GM23338 (cell line): ENCODE data around the gene ZNF492. TPM values are rescaled to one million over a fixed set of nuclear protein-coding genes. Genes with fewer than 3 reads are reported as not detected.

Experiments used
- ATAC-seq: fragments of 200-7000 bp; cut with Tn5 transposase; 3 replicates; pipeline ENCODE4 v1.9.1; 2020
- DNase-seq: peaks from one replicate; pipeline ENCODE4 v3.0.0-alpha.2; 2015; ENCODE audit warnings: low spot score
- H2AFZ ChIP-seq: fragments of 200-600 bp; sonication (generic); 2 replicates; pipeline ENCODE4 v1.8.0; 2016; ENCODE audit warnings: antibody characterized with exemption, mild to moderate bottlenecking, moderate library complexity
- H3F3A ChIP-seq: fragments of 200-600 bp; sonication (generic); replicated peaks from 2 replicates; pipeline ENCODE4 v1.8.0; 2017; ENCODE audit warnings: antibody characterized with exemption, mixed run types, low read depth
- H3K27ac ChIP-seq: fragments of 200-600 bp; sonication (generic); 2 replicates; pipeline ENCODE4 v1.6.1; 2016; ENCODE audit warnings: low read depth
- H3K27me3 ChIP-seq: fragments of 200-600 bp; sonication (generic); 2 replicates; pipeline ENCODE4 v1.8.0; 2016; ENCODE audit warnings: mild to moderate bottlenecking, mixed run types, moderate library complexity; ENCODE audit not compliant: insufficient read depth
- H3K36me3 ChIP-seq: fragments of 200-600 bp; sonication (generic); 2 replicates; pipeline ENCODE4 v1.8.0; 2016; ENCODE audit warnings: mild to moderate bottlenecking; ENCODE audit not compliant: insufficient read depth
- H3K4me1 ChIP-seq: fragments of 200-600 bp; sonication (generic); 2 replicates; pipeline ENCODE4 v1.8.0; 2016; ENCODE audit warnings: mild to moderate bottlenecking, moderate library complexity; ENCODE audit not compliant: insufficient read depth
- H3K4me2 ChIP-seq: fragments of 200-600 bp; sonication (generic); 2 replicates; pipeline ENCODE4 v1.7.1; 2017; ENCODE audit warnings: mixed run types
- H3K4me3 ChIP-seq: fragments of 200-600 bp; sonication (generic); 2 replicates; pipeline ENCODE4 v1.6.1; 2016; ENCODE audit warnings: mixed run types
- H3K79me2 ChIP-seq: fragments of 200-600 bp; sonication (generic); replicated peaks from 2 replicates; pipeline ENCODE4 v1.8.0; 2017; ENCODE audit warnings: mild to moderate bottlenecking; ENCODE audit not compliant: insufficient read depth
- H3K9me2 ChIP-seq: fragments of 200-600 bp; sonication (generic); 2 replicates; pipeline ENCODE4 v1.8.0; 2017; ENCODE audit not compliant: insufficient read depth
- H4K20me1 ChIP-seq: fragments of 200-600 bp; sonication (generic); replicated peaks from 2 replicates; pipeline ENCODE4 v1.8.0; 2017; ENCODE audit warnings: mild to moderate bottlenecking; ENCODE audit not compliant: insufficient read depth
- H3K27ac Mint-ChIP-seq: 2 replicates; pipeline ENCODE4 v1.8.0; 2020; ENCODE audit warnings: inconsistent platforms, mild to moderate bottlenecking, moderate library complexity, mixed read lengths
- H3K27me3 Mint-ChIP-seq: 3 replicates; pipeline ENCODE4 v1.8.0; 2022; ENCODE audit warnings: low read depth, mild to moderate bottlenecking, moderate library complexity, mixed read lengths, inconsistent platforms; ENCODE audit not compliant: insufficient read depth, poor library complexity
- H3K36me3 Mint-ChIP-seq: 3 replicates; pipeline ENCODE4 v1.8.0; 2021; ENCODE audit warnings: low read depth, mild to moderate bottlenecking, inconsistent platforms, moderate library complexity, mixed read lengths
- H3K4me1 Mint-ChIP-seq: 3 replicates; pipeline ENCODE4 v1.8.0; 2020; ENCODE audit warnings: mild to moderate bottlenecking, inconsistent platforms, mixed read lengths
- H3K4me3 Mint-ChIP-seq: 3 replicates; pipeline ENCODE4 v1.8.0; 2021; ENCODE audit warnings: moderate library complexity, mild to moderate bottlenecking, inconsistent platforms, mixed read lengths
- H3K9me3 Mint-ChIP-seq: 3 replicates; pipeline ENCODE4 v1.8.0; 2020; ENCODE audit warnings: moderate library complexity, mild to moderate bottlenecking, inconsistent platforms, mixed read lengths
- CTCF ChIP-seq, 2 experiments: fragments of 200-600 bp in 1 of 2; sonication (generic) in 1 of 2; conservative IDR thresholded peaks; 2 replicates each; pipeline versions ENCODE4 v1.5.1 to v1.6.1; 2016 to 2017; ENCODE audit warnings: antibody characterized with exemption in 2 of 2, low read depth in 2 of 2, mild to moderate bottlenecking in 2 of 2, moderate library complexity in 1 of 2
- EZH2 ChIP-seq: fragments of 200-600 bp; sonication (generic); IDR thresholded peaks from one replicate; pipeline ENCODE4 v1.8.0; 2017; ENCODE audit warnings: antibody characterized with exemption, mild to moderate bottlenecking, low read depth; ENCODE audit not compliant: unreplicated experiment
- EZH2phosphoT487 ChIP-seq: fragments of 200-600 bp; sonication (generic); IDR thresholded peaks from one replicate; pipeline ENCODE4 v1.8.1; 2018; ENCODE audit warnings: antibody characterized with exemption; ENCODE audit not compliant: unreplicated experiment
- JUNB ChIP-seq: IDR thresholded peaks from one replicate; pipeline ENCODE4 v1.6.1; 2016; ENCODE audit warnings: antibody characterized with exemption; ENCODE audit not compliant: unreplicated experiment
- NANOG ChIP-seq: IDR thresholded peaks from 2 replicates; pipeline ENCODE4 v1.6.1; 2016; ENCODE audit warnings: antibody characterized with exemption, borderline replicate concordance
- POLR2AphosphoS5 ChIP-seq: IDR thresholded peaks from 2 replicates; pipeline ENCODE4 v1.6.1; 2016; ENCODE audit warnings: antibody characterized with exemption, low read depth
- REST ChIP-seq: IDR thresholded peaks from one replicate; pipeline ENCODE4 v1.6.1; 2018; ENCODE audit warnings: antibody characterized with exemption; ENCODE audit not compliant: unreplicated experiment
- ZNF331 ChIP-seq: fragments of 250-450 bp; sonication (Bioruptor Pico); IDR thresholded peaks from 2 replicates; pipeline ENCODE4 v1.5.0; 2020; ENCODE audit warnings: low read depth, mild to moderate bottlenecking, moderate library complexity
- polyA plus RNA-seq: library from polyadenylated mRNA; unstranded; fragments of >200 nt; fragmentation: Nextera tagmentation; extraction: Ambion mirVana; gene quantifications from 2 replicates; pipeline ENCODE4 v1.2.1, GENCODE V29; 2016
- total RNA-seq: library from RNA; depleted of rRNA; stranded (reverse); fragments of >200 nt; shearing (Covaris generic); gene quantifications from 2 replicates; pipeline ENCODE4 v1.2.3, GENCODE V29; 2014
- TF ChIP-seq, protein P1 (sequence below): IDR thresholded peaks from 2 replicates; pipeline ENCODE4 v1.6.1; 2016; ENCODE audit warnings: antibody characterized with exemption

The ZNF492 gene
- total and polyA plus RNA-seq, 2 experiments from 2014 or later: 0.21 to 0.26 TPM

GRCh38 chr19:22600690-22601648 is 33.2 kb upstream of the ZNF492 start:
- Histone ChIP-seq H3K79me2 (no peaks in the 10 kb centered on the region), H3K27me3 (no peaks in the 10 kb centered on the region), H3K27ac (no peak overlapping the region), H3K4me3 (no peak overlapping the region), H3K4me1 (no peaks in the 10 kb centered on the region), H3F3A (no peaks in the 10 kb centered on the region), H3K36me3 (no peaks in the 10 kb centered on the region), H4K20me1 (no peaks in the 10 kb centered on the region), H3K9me2 (no peaks in the 10 kb centered on the region), H3K4me2 (no peak overlapping the region), H2AFZ (no peak overlapping the region)
- no peak overlapping the region for H3K27ac Mint-ChIP-seq
- DNase-seq (no peak), ATAC-seq (no peak)
- no peak overlapping the region for H3K4me3 Mint-ChIP-seq
- H3K4me1 Mint-ChIP-seq: no peaks in the 10 kb centered on the region
- TF ChIP-seq, protein P1, sequence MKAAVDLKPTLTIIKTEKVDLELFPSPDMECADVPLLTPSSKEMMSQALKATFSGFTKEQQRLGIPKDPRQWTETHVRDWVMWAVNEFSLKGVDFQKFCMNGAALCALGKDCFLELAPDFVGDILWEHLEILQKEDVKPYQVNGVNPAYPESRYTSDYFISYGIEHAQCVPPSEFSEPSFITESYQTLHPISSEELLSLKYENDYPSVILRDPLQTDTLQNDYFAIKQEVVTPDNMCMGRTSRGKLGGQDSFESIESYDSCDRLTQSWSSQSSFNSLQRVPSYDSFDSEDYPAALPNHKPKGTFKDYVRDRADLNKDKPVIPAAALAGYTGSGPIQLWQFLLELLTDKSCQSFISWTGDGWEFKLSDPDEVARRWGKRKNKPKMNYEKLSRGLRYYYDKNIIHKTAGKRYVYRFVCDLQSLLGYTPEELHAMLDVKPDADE: no peak
- TF ChIP-seq ZNF331 (CRISPR knock-in tag): no peak
- TF ChIP-seq EZH2: no peak
- no peak for TF ChIP-seq REST
- no peak for TF ChIP-seq NANOG
- no peak for TF ChIP-seq POLR2AphosphoS5
- TF ChIP-seq JUNB: no peak
- TF ChIP-seq EZH2phosphoT487: no peak
- no peak for TF ChIP-seq CTCF (conservative IDR thresholded peaks at IDR 0.05; ENCODE audit: low read depth in 2 of 2)
- H3K27me3 Mint-ChIP-seq: peaks cover 2% of the 10 kb centered on the region
- H3K36me3 Mint-ChIP-seq: peaks cover 46% of the 10 kb centered on the region
- H3K9me3 Mint-ChIP-seq: peaks cover 95% of the 10 kb centered on the region
